HCT116 (cell line): Measurements from ENCODE around the gene KCNQ4.

Source experiments
- ATF3 ChIP-seq: IDR thresholded peaks from 2 replicates; pipeline ENCODE4 v1.6.1; 2012
- EGR1 ChIP-seq: IDR thresholded peaks from 2 replicates; pipeline ENCODE4 v1.6.1; 2012; ENCODE audit warnings: low read depth
- EZH2 ChIP-seq: fragments of 200-600 bp; sonication (generic); IDR thresholded peaks from 2 replicates; pipeline ENCODE4 v1.6.1; 2017; ENCODE audit warnings: antibody characterized with exemption, mixed run types
- EZH2phosphoT487 ChIP-seq: fragments of 200-600 bp; IDR thresholded peaks from 2 replicates; pipeline ENCODE4 v1.6.1; 2018; ENCODE audit warnings: antibody characterized with exemption, borderline replicate concordance
- JUND ChIP-seq: IDR thresholded peaks from 2 replicates; pipeline ENCODE4 v1.6.1; 2012
- MAX ChIP-seq: IDR thresholded peaks from 2 replicates; pipeline ENCODE4 v1.6.1; 2012
- POLR2A ChIP-seq: IDR thresholded peaks from 2 replicates; pipeline ENCODE4 v1.7.0; 2011; ENCODE audit warnings: borderline replicate concordance; ENCODE audit not compliant: insufficient read depth, insufficient read length; ENCODE audit errors: extremely low read depth
- POLR2AphosphoS5 ChIP-seq: IDR thresholded peaks from 2 replicates; pipeline ENCODE4 v1.6.1; 2011; ENCODE audit warnings: mild to moderate bottlenecking, low read depth, low read length, moderate library complexity
- RAD21 ChIP-seq: IDR thresholded peaks from 2 replicates; pipeline ENCODE4 v1.6.1; 2012; ENCODE audit warnings: low read depth, mild to moderate bottlenecking
- REST ChIP-seq: IDR thresholded peaks from 2 replicates; pipeline ENCODE4 v1.6.1; 2012; ENCODE audit warnings: low read depth
- SIN3A ChIP-seq: IDR thresholded peaks from 2 replicates; pipeline ENCODE4 v1.6.1; 2012; ENCODE audit warnings: low read depth
- TF ChIP-seq, protein P1 (sequence below), 3 experiments: fragments of 200-600 bp in 1 of 3; sonication (generic) in 1 of 3; IDR thresholded peaks in 2 of 3; conservative IDR thresholded peaks in 1 of 3; 2 replicates each; pipeline ENCODE4 v1.5.1; 2012 to 2017; ENCODE audit warnings: low read depth in 2 of 3, low read length in 2 of 3, antibody characterized with exemption in 1 of 3, borderline replicate concordance in 1 of 3, control low read depth in 1 of 3, mild to moderate bottlenecking in 1 of 3, mixed read lengths in 1 of 3, mixed run types in 1 of 3, moderate library complexity in 1 of 3; ENCODE audit not compliant: insufficient read depth in 1 of 3

- TF ChIP-seq ATF3 (no peak), EZH2phosphoT487 (no peak), JUND (no peak), MAX (no peak), EGR1 (no peak), RAD21 (no peak), REST (no peak), POLR2A (no peak), EZH2 (no peak), POLR2AphosphoS5 (no peak), SIN3A (no peak)
- TF ChIP-seq, protein P1, sequence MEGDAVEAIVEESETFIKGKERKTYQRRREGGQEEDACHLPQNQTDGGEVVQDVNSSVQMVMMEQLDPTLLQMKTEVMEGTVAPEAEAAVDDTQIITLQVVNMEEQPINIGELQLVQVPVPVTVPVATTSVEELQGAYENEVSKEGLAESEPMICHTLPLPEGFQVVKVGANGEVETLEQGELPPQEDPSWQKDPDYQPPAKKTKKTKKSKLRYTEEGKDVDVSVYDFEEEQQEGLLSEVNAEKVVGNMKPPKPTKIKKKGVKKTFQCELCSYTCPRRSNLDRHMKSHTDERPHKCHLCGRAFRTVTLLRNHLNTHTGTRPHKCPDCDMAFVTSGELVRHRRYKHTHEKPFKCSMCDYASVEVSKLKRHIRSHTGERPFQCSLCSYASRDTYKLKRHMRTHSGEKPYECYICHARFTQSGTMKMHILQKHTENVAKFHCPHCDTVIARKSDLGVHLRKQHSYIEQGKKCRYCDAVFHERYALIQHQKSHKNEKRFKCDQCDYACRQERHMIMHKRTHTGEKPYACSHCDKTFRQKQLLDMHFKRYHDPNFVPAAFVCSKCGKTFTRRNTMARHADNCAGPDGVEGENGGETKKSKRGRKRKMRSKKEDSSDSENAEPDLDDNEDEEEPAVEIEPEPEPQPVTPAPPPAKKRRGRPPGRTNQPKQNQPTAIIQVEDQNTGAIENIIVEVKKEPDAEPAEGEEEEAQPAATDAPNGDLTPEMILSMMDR (IDR thresholded peaks at IDR 0.05 in 2 of 3, conservative IDR thresholded peaks at IDR 0.05 in 1 of 3; ENCODE audit: borderline replicate concordance in 1 of 3, insufficient read depth in 1 of 3, low read depth in 2 of 3, low read length in 2 of 3) = no peak
These were observed 57.1 kb downstream of the KCNQ4 start for GRCh38 chr1:40840526-40841323.
